ENCODE results near the gene TBX18.

TBX18 gene

GRCh38 chr6:84663866-84664265 lies 100.5 kb downstream of the TBX18 start:
- H3K27me3 Mint-ChIP-seq (ENCODE audit: low read depth, poor library complexity): peaks cover 7% of the 10 kb centered on the region
- no peak for TF ChIP-seq CTCF (IDR thresholded peaks at IDR 0.05)
- H3K4me3 Mint-ChIP-seq: no peak overlapping the region
- H3K27ac Mint-ChIP-seq: no peak overlapping the region
- no peaks in the 10 kb centered on the region for H3K36me3 Mint-ChIP-seq (ENCODE audit: low read depth)
- no peak for DNase-seq
- H3K4me1 Mint-ChIP-seq: peaks cover 9% of the 10 kb centered on the region
- no peaks in the 10 kb centered on the region for H3K9me3 Mint-ChIP-seq

- no peak overlapping the region for H3K4me3 Mint-ChIP-seq
- H3K27me3 Mint-ChIP-seq (ENCODE audit: low read depth, poor library complexity): peaks cover 11% of the 10 kb centered on the region
- H3K27ac Mint-ChIP-seq: no peak overlapping the region
- no peaks in the 10 kb centered on the region for H3K9me3 Mint-ChIP-seq
- no peak for TF ChIP-seq CTCF (IDR thresholded peaks at IDR 0.05)
- peaks cover 22% of the 10 kb centered on the region for H3K4me1 Mint-ChIP-seq
- no peaks in the 10 kb centered on the region for H3K36me3 Mint-ChIP-seq (ENCODE audit: low read depth)
- no peak for DNase-seq
Observed at GRCh38 chr6:84657486-84657885, 106.9 kb downstream of the TBX18 start.

- DNase-seq: no peak
- H3K27ac Mint-ChIP-seq: no peak overlapping the region
- H3K4me3 Mint-ChIP-seq: no peak overlapping the region
- H3K36me3 Mint-ChIP-seq (ENCODE audit: low read depth): no peaks in the 10 kb centered on the region
- TF ChIP-seq CTCF (IDR thresholded peaks at IDR 0.05): no peak
- H3K9me3 Mint-ChIP-seq: no peaks in the 10 kb centered on the region
- H3K27me3 Mint-ChIP-seq (ENCODE audit: low read depth, poor library complexity): peaks cover 11% of the 10 kb centered on the region
- H3K4me1 Mint-ChIP-seq: peaks cover 22% of the 10 kb centered on the region
Observed at GRCh38 chr6:84657025-84657424, 107.4 kb downstream of the TBX18 start.

- DNase-seq: no peak
- Mint-ChIP-seq H3K27me3 (ENCODE audit: low read depth, poor library complexity) (peaks cover 4% of the 10 kb centered on the region), H3K4me1 (peaks cover 10% of the 10 kb centered on the region), H3K27ac (no peak overlapping the region), H3K36me3 (ENCODE audit: low read depth) (no peaks in the 10 kb centered on the region), H3K9me3 (no peaks in the 10 kb centered on the region), H3K4me3 (no peak overlapping the region)
- no peak for TF ChIP-seq CTCF (IDR thresholded peaks at IDR 0.05)
Observed at GRCh38 chr6:84653027-84653551, 111.3 kb downstream of the TBX18 start.

GRCh38 chr6:84652356-84653026 lies 111.9 kb downstream of the TBX18 start:
- H3K4me1 Mint-ChIP-seq: peaks cover 4% of the 10 kb centered on the region
- H3K36me3 Mint-ChIP-seq (ENCODE audit: low read depth): no peaks in the 10 kb centered on the region
- TF ChIP-seq CTCF (IDR thresholded peaks at IDR 0.05): no peak
- H3K27ac Mint-ChIP-seq: no peak overlapping the region
- peaks cover 7% of the 10 kb centered on the region for H3K27me3 Mint-ChIP-seq (ENCODE audit: low read depth, poor library complexity)
- H3K9me3 Mint-ChIP-seq: no peaks in the 10 kb centered on the region
- no peak for DNase-seq
- no peak overlapping the region for H3K4me3 Mint-ChIP-seq

- no peak overlapping the region for H3K4me3 Mint-ChIP-seq
- no peak for DNase-seq
- peaks cover 7% of the 10 kb centered on the region for H3K27me3 Mint-ChIP-seq (ENCODE audit: low read depth, poor library complexity)
- no peak overlapping the region for H3K27ac Mint-ChIP-seq
- no peaks in the 10 kb centered on the region for H3K36me3 Mint-ChIP-seq (ENCODE audit: low read depth)
- no peaks in the 10 kb centered on the region for H3K4me1 Mint-ChIP-seq
- H3K9me3 Mint-ChIP-seq: no peaks in the 10 kb centered on the region
- TF ChIP-seq CTCF (IDR thresholded peaks at IDR 0.05): no peak
Observed at GRCh38 chr6:84651583-84651982, 112.8 kb downstream of the TBX18 start.

Measured in nephron progenitor cell (in vitro differentiated cells).